ENCODE data around the gene CHST7. TPM values are rescaled to one million over a fixed set of nuclear protein-coding genes. Genes with fewer than 3 reads are reported as not detected.

The CHST7 gene
- total and polyA plus RNA-seq, 4 donors, result 2.9 to 13.2 (median 5.8) TPM

DNA sequence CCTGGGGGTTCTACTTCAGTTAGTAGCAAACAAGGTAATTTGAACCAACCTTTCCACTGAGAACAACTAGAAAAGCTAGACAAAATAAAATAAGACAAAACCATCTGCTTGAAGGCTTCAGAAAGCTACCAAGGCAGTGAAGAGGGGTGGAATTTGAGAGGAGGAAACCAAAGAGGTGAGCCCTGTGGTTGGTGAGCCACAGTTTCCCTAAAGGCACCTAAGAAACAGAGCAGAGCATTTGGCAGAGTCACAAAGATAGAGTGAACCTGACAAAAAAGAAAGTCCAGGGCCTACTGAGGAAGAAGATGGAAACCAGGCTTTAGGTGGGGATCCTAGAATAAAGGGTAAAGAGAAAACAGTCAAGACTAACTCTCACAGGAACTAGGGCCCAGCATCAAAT, 44.3 kb downstream of the CHST7 start:
- Histone ChIP-seq H3K36me3 (ENCODE audit: control insufficient read depth in 4 of 4, insufficient read depth in 3 of 4, low read depth in 1 of 4, low read length in 3 of 4) (no peaks in the 10 kb centered on the region), H3K4me3 (ENCODE audit: low read depth in 1 of 3, low read length in 3 of 3) (no peak overlapping the region), H3K27me3 (ENCODE audit: control insufficient read depth in 4 of 4, insufficient read depth in 4 of 4, low read length in 3 of 4) (no peaks in the 10 kb centered on the region), H3K27ac (ENCODE audit: low read depth in 1 of 2, low read length in 2 of 2) (no peak overlapping the region), H3K4me1 (ENCODE audit: control insufficient read depth in 4 of 4, insufficient read depth in 4 of 4, low read length in 3 of 4) (peaks cover 4 to 20% (median 15%) of the 10 kb centered on the region in 4 donors), H3K9ac (ENCODE audit: low read depth in 1 of 2, low read length in 2 of 2) (no peak overlapping the region), H3K9me3 (ENCODE audit: control insufficient read depth in 4 of 4, low read length in 3 of 4) (no peaks in the 10 kb centered on the region)
- no peak for DNase-seq (ENCODE audit: low spot score)
- no peak for TF ChIP-seq RAD21 (IDR thresholded peaks at IDR 0.05)
- no peak for TF ChIP-seq FOXA2 (IDR thresholded peaks at IDR 0.05)
- TF ChIP-seq, protein P1, sequence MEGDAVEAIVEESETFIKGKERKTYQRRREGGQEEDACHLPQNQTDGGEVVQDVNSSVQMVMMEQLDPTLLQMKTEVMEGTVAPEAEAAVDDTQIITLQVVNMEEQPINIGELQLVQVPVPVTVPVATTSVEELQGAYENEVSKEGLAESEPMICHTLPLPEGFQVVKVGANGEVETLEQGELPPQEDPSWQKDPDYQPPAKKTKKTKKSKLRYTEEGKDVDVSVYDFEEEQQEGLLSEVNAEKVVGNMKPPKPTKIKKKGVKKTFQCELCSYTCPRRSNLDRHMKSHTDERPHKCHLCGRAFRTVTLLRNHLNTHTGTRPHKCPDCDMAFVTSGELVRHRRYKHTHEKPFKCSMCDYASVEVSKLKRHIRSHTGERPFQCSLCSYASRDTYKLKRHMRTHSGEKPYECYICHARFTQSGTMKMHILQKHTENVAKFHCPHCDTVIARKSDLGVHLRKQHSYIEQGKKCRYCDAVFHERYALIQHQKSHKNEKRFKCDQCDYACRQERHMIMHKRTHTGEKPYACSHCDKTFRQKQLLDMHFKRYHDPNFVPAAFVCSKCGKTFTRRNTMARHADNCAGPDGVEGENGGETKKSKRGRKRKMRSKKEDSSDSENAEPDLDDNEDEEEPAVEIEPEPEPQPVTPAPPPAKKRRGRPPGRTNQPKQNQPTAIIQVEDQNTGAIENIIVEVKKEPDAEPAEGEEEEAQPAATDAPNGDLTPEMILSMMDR (IDR thresholded peaks at IDR 0.05; ENCODE audit: low read depth, low read length, missing input control), result no peak
- no peak for TF ChIP-seq TAF1 (conservative IDR thresholded peaks at IDR 0.05)
- TF ChIP-seq YY1 (IDR thresholded peaks at IDR 0.05), result no peak
- TF ChIP-seq, protein P2, sequence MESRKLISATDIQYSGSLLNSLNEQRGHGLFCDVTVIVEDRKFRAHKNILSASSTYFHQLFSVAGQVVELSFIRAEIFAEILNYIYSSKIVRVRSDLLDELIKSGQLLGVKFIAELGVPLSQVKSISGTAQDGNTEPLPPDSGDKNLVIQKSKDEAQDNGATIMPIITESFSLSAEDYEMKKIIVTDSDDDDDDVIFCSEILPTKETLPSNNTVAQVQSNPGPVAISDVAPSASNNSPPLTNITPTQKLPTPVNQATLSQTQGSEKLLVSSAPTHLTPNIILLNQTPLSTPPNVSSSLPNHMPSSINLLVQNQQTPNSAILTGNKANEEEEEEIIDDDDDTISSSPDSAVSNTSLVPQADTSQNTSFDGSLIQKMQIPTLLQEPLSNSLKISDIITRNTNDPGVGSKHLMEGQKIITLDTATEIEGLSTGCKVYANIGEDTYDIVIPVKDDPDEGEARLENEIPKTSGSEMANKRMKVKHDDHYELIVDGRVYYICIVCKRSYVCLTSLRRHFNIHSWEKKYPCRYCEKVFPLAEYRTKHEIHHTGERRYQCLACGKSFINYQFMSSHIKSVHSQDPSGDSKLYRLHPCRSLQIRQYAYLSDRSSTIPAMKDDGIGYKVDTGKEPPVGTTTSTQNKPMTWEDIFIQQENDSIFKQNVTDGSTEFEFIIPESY (IDR thresholded peaks at IDR 0.05), result no peak
- no peak for TF ChIP-seq RXRA (IDR thresholded peaks at IDR 0.05)
- TF ChIP-seq GABPA (IDR thresholded peaks at IDR 0.05 in 1 of 2, conservative IDR thresholded peaks at IDR 0.05 in 1 of 2), result no peak
- no peak for TF ChIP-seq JUND (IDR thresholded peaks at IDR 0.05)
- TF ChIP-seq NR2F2 (IDR thresholded peaks at IDR 0.05), result no peak
- TF ChIP-seq EGR1 (IDR thresholded peaks at IDR 0.05; ENCODE audit: low read depth in 2 of 2), result no peak
- TF ChIP-seq, protein P3, sequence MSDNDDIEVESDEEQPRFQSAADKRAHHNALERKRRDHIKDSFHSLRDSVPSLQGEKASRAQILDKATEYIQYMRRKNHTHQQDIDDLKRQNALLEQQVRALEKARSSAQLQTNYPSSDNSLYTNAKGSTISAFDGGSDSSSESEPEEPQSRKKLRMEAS (IDR thresholded peaks at IDR 0.05), result no peak
- no peak for TF ChIP-seq HNF4A (conservative IDR thresholded peaks at IDR 0.05)

DNA sequence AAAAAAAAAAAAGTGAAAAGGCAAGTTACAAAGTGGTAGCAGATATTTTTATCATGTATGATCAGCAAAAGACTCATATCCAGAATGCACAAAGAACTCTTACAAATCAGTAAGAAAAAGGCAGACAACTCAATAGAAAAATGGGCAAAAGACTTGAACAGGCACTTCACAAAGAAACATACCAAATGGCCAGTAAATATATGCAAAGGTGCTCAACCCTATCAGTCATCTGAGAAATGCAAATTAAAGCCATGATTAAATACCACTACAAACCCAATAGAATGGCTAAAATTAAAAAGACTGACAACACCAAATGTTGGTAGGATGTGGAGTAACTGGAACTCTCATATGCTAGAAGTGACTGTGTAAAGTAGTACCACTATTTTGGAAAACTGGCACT, 45.4 kb downstream of the CHST7 start:
- TF ChIP-seq HNF4G (IDR thresholded peaks at IDR 0.05), result no peak
- TF ChIP-seq, protein P1 (IDR thresholded peaks at IDR 0.05; ENCODE audit: low read depth, low read length, missing input control), result no peak
- TF ChIP-seq FOXA1 (IDR thresholded peaks at IDR 0.05), result no peak
- no peak for TF ChIP-seq RXRA (IDR thresholded peaks at IDR 0.05)
- TF ChIP-seq FOXA2 (IDR thresholded peaks at IDR 0.05), result no peak
- no peak for TF ChIP-seq GABPA (IDR thresholded peaks at IDR 0.05 in 1 of 2, conservative IDR thresholded peaks at IDR 0.05 in 1 of 2)
- TF ChIP-seq, protein P3 (IDR thresholded peaks at IDR 0.05), result no peak
- TF ChIP-seq RAD21 (IDR thresholded peaks at IDR 0.05), result no peak
- TF ChIP-seq, protein P4, sequence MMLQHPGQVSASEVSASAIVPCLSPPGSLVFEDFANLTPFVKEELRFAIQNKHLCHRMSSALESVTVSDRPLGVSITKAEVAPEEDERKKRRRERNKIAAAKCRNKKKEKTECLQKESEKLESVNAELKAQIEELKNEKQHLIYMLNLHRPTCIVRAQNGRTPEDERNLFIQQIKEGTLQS (IDR thresholded peaks at IDR 0.05), result no peak
- TF ChIP-seq TAF1 (conservative IDR thresholded peaks at IDR 0.05), result no peak
- no peak for TF ChIP-seq HNF4A (conservative IDR thresholded peaks at IDR 0.05)
- TF ChIP-seq, protein P5, sequence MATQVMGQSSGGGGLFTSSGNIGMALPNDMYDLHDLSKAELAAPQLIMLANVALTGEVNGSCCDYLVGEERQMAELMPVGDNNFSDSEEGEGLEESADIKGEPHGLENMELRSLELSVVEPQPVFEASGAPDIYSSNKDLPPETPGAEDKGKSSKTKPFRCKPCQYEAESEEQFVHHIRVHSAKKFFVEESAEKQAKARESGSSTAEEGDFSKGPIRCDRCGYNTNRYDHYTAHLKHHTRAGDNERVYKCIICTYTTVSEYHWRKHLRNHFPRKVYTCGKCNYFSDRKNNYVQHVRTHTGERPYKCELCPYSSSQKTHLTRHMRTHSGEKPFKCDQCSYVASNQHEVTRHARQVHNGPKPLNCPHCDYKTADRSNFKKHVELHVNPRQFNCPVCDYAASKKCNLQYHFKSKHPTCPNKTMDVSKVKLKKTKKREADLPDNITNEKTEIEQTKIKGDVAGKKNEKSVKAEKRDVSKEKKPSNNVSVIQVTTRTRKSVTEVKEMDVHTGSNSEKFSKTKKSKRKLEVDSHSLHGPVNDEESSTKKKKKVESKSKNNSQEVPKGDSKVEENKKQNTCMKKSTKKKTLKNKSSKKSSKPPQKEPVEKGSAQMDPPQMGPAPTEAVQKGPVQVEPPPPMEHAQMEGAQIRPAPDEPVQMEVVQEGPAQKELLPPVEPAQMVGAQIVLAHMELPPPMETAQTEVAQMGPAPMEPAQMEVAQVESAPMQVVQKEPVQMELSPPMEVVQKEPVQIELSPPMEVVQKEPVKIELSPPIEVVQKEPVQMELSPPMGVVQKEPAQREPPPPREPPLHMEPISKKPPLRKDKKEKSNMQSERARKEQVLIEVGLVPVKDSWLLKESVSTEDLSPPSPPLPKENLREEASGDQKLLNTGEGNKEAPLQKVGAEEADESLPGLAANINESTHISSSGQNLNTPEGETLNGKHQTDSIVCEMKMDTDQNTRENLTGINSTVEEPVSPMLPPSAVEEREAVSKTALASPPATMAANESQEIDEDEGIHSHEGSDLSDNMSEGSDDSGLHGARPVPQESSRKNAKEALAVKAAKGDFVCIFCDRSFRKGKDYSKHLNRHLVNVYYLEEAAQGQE (IDR thresholded peaks at IDR 0.05), result no peak
- TF ChIP-seq NR2F2 (IDR thresholded peaks at IDR 0.05), result no peak
- Histone ChIP-seq H3K4me3 (ENCODE audit: low read depth in 1 of 3, low read length in 3 of 3) (no peak overlapping the region), H3K36me3 (ENCODE audit: control insufficient read depth in 4 of 4, insufficient read depth in 3 of 4, low read depth in 1 of 4, low read length in 3 of 4) (no peaks in the 10 kb centered on the region), H3K9me3 (ENCODE audit: control insufficient read depth in 4 of 4, low read length in 3 of 4) (no peaks in the 10 kb centered on the region), H3K27ac (ENCODE audit: low read depth in 1 of 2, low read length in 2 of 2) (no peak overlapping the region), H3K9ac (ENCODE audit: low read depth in 1 of 2, low read length in 2 of 2) (no peak overlapping the region), H3K27me3 (ENCODE audit: control insufficient read depth in 4 of 4, insufficient read depth in 4 of 4, low read length in 3 of 4) (no peaks in the 10 kb centered on the region), H3K4me1 (ENCODE audit: control insufficient read depth in 4 of 4, insufficient read depth in 4 of 4, low read length in 3 of 4) (peaks cover 7 to 29% (median 24%) of the 10 kb centered on the region in 4 donors)
- no peak for DNase-seq (ENCODE audit: low spot score)

Data from liver (tissue), 9 donors.